Measurements from ENCODE around the gene CCDC17. TPM values are rescaled to one million over a fixed set of nuclear protein-coding genes. Genes with fewer than 3 reads are reported as not detected.

Gene CCDC17
- total and polyA plus RNA-seq, 8 donors: 0.68 to 17.1 (median 5.4) TPM; not detected in 2

GRCh38 chr1:45570631-45571030, 53.2 kb downstream of the CCDC17 start:
- WGBS, 5 donors: 84 to 90% (median 88%) methylated on average over 4 of the region's 4 CpGs
- intact Hi-C loops (cut with DNase I; ENCODE audit: low total_unique reads): loop anchor here (5.0 kb wide), 1 partner anchor 63 kb away; no protein-coding TSS in a partner anchor
- peaks cover 0 to 22% (median 5%) of the 10 kb centered on the region in 4 donors for H3K4me1 ChIP-seq
- no peaks in the 10 kb centered on the region for H3K27me3 ChIP-seq
- DNase-seq: no peak
- TF ChIP-seq CTCF (IDR thresholded peaks at IDR 0.05): no peak
- no peak for TF ChIP-seq EP300 (IDR thresholded peaks at IDR 0.05)
- TF ChIP-seq POLR2AphosphoS5 (IDR thresholded peaks at IDR 0.05): no peak
- no peak for TF ChIP-seq POLR2A (IDR thresholded peaks at IDR 0.05)
- H3K9me3 ChIP-seq: no peaks in the 10 kb centered on the region
- no peak overlapping the region for H3K27ac ChIP-seq
- H3K36me3 ChIP-seq: peaks cover 26 to 56% (median 44%) of the 10 kb centered on the region in 4 donors
- H3K4me3 ChIP-seq: no peak overlapping the region

Small RNAs within 50 kb of the gene (small RNA-seq; reads per million reads assigned to genes)
- 0 reads per million in 4 donors for gene AL355480.1
- 0 reads per million in 4 donors for gene AL355480.2
- 0 reads per million in 4 donors for gene AL355480.3
- 0 reads per million in 4 donors for gene AL355480.4

Other genes with a start within 250 kb of the CCDC17 start
- gene TESK2, start 132.9 kb downstream of the CCDC17 start, total RNA-seq: 10 to 100 TPM in 1 of 5 donors, 1 to 10 TPM in 3, not detected in 1; 2.8 to 11.2 (median 7.4) TPM
- 1 to 10 TPM; 3.5 to 4.0 (median 3.8) TPM for gene TESK2, start 132.9 kb downstream of the CCDC17 start, polyA plus RNA-seq
- gene CCDC163, start 124.0 kb downstream of the CCDC17 start, total RNA-seq: 1 to 10 TPM in 1 of 5 donors, under 1 TPM in 1, not detected in 3; 0.18 to 2.7 TPM
- gene CCDC163, start 124.0 kb downstream of the CCDC17 start, polyA plus RNA-seq: 1 to 10 TPM; 1.2 to 2.6 (median 1.8) TPM
- 10 to 100 TPM in 1 of 5 donors, 1 to 10 TPM in 2, under 1 TPM in 2; 0.58 to 20.6 (median 1.6) TPM for gene MMACHC, start 123.8 kb downstream of the CCDC17 start, total RNA-seq
- 1 to 10 TPM; 1.7 to 2.3 (median 1.7) TPM for gene MMACHC, start 123.8 kb downstream of the CCDC17 start, polyA plus RNA-seq
- 100 to 1,000 TPM in 4 of 5 donors, 10 to 100 TPM in 1; 77.6 to 447 (median 187) TPM for gene PRDX1, start 102.2 kb downstream of the CCDC17 start, total RNA-seq
- gene PRDX1, start 102.2 kb downstream of the CCDC17 start, polyA plus RNA-seq: 100 to 1,000 TPM; 570 to 892 (median 660) TPM
- gene AKR1A1, start 73.2 kb downstream of the CCDC17 start, total RNA-seq: 100 to 1,000 TPM in 4 of 5 donors, 10 to 100 TPM in 1; 10.5 to 203 (median 141) TPM
- gene AKR1A1, start 73.2 kb downstream of the CCDC17 start, polyA plus RNA-seq: 100 to 1,000 TPM; 192 to 246 (median 212) TPM
- gene NASP, start 40.0 kb downstream of the CCDC17 start, total RNA-seq: 100 to 1,000 TPM in 2 of 5 donors, 10 to 100 TPM in 3; 14.0 to 107 (median 51.8) TPM
- gene NASP, start 40.0 kb downstream of the CCDC17 start, polyA plus RNA-seq: 100 to 1,000 TPM in 1 of 3 donors, 10 to 100 TPM in 2; 78.7 to 119 (median 79.9) TPM
- 100 to 1,000 TPM; 102 to 346 (median 104) TPM for gene GPBP1L1, start 62.5 kb upstream of the CCDC17 start, total RNA-seq
- gene GPBP1L1, start 62.5 kb upstream of the CCDC17 start, polyA plus RNA-seq: 10 to 100 TPM; 40.1 to 48.6 (median 45.1) TPM
- gene TMEM69, start 64.1 kb upstream of the CCDC17 start, total RNA-seq: 10 to 100 TPM in 3 of 5 donors, 1 to 10 TPM in 1, not detected in 1; 7.1 to 35.6 (median 21.5) TPM
- gene TMEM69, start 64.1 kb upstream of the CCDC17 start, polyA plus RNA-seq: 10 to 100 TPM; 10.1 to 14.7 (median 14.2) TPM
- gene IPP, start 126.6 kb upstream of the CCDC17 start, total RNA-seq: 10 to 100 TPM in 1 of 5 donors, 1 to 10 TPM in 4; 5.2 to 19.5 (median 7.8) TPM
- 1 to 10 TPM; 3.2 to 4.9 (median 4.4) TPM for gene IPP, start 126.6 kb upstream of the CCDC17 start, polyA plus RNA-seq
- 100 to 1,000 TPM in 1 of 5 donors, 10 to 100 TPM in 4; 27.1 to 131 (median 46.7) TPM for gene MAST2, start 179.6 kb upstream of the CCDC17 start, total RNA-seq
- gene MAST2, start 179.6 kb upstream of the CCDC17 start, polyA plus RNA-seq: 10 to 100 TPM in 1 of 3 donors, 1 to 10 TPM in 2; 5.3 to 19.5 (median 7.4) TPM